ENCODE results near the gene MRGPRG.

The MRGPRG gene

DNA sequence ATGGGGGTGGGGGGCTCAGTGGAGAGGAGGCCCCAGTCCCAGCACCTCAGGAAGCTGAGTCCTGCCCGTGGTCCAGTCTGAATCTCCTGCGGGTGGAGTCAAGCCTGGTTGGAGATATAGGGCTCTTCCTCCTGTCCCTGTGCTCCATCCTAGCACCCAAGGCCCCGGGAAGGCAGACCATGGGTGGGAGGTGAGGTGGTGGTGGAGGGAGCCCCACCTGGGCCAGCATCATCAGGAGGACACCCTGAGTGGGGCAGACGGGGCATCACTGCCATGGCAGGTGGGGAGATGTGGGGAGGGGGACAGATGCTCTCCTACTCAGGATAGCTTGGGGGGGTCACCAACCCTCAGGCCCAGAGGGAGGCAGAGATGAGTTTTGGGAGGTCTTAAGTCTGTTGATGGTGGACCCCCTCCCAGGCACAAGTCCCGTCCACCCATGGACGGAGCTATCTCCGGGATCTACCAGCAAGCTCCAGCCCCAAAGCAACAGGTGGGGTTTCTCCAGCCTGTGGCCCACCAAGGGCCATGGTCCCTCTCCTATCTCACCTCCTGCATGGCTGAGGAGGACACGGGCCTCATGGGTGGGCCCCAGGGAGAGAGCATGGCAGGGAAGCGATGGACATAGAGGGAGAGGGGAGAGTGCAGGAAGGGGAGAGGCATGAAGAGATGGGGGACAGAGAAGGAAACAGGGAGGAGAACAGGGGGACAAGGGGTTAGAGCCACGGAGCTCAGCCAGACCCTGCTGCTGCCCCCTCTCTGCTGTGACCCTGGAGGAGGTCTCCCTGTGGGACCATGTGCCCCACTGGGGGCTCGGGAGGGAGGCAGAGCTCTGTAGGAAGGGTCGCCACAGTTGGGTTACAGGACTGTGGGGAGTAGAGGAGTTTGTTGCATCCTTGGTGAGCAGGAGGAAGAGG, 12.3 kb upstream of the MRGPRG start:
- no peak for DNase-seq
- in situ Hi-C loops (cut with HindIII; ENCODE audit: low pct_ligation_motif_present, low sequenced_read_pairs), result no loop called here
- TF ChIP-seq, protein P1, sequence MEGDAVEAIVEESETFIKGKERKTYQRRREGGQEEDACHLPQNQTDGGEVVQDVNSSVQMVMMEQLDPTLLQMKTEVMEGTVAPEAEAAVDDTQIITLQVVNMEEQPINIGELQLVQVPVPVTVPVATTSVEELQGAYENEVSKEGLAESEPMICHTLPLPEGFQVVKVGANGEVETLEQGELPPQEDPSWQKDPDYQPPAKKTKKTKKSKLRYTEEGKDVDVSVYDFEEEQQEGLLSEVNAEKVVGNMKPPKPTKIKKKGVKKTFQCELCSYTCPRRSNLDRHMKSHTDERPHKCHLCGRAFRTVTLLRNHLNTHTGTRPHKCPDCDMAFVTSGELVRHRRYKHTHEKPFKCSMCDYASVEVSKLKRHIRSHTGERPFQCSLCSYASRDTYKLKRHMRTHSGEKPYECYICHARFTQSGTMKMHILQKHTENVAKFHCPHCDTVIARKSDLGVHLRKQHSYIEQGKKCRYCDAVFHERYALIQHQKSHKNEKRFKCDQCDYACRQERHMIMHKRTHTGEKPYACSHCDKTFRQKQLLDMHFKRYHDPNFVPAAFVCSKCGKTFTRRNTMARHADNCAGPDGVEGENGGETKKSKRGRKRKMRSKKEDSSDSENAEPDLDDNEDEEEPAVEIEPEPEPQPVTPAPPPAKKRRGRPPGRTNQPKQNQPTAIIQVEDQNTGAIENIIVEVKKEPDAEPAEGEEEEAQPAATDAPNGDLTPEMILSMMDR (IDR thresholded peaks at IDR 0.05; ENCODE audit: low read depth, low read length, missing control alignments), result no peak
- Histone ChIP-seq H3K4me3 (ENCODE audit: low read depth, low read length) (no peak overlapping the region), H3K27me3 (replicated peaks) (peaks cover 23% of the 10 kb centered on the region), H3K36me3 (replicated peaks) (no peaks in the 10 kb centered on the region), H3K27ac (no peak overlapping the region)

DNA sequence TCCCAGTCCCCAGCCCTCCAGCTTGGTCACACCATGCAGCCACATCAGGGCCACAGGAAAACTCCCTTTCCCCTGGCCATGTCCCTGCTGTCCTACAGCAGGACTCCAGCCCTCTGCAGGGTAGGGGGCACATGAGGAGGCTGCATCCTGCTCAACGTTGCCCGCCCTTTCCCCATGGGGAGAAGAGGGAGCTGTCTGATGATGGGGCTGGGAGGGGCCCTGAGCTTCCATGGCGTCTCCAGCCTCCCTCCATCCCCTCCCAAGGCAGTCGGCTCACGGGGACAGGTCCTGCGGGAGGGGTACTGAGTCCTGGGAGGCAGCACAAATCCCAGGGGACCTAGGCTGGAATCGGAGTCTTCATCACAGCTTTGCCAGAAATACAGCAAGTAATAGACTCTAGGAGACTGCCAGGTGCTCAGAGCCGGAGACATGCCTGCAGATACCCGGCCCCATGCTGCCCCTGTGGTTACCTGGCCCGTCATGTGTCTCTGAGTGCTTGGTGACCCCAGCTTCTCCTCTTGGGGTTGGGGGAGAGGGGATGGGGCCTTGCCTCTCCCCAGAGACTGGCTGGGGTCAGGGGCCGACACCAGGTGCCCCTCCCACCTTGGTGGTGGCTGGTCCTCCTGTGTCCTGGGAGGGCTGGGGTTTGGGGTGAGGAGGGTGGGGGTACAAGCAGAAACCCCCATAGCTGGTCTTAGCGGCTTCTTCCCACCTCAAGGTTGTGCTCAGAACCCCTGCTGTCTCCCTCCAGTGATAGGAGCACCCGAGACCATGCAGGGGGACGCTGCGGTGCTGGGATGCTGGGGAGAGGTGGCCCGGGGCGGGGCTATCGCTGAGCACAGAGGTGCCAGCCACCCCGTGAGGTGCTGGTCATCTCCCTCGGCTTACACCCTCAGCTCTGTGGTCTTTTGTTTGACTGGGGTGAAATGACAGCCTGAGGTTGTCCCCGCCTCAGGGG, 11.3 kb upstream of the MRGPRG start:
- Histone ChIP-seq H3K27me3 (replicated peaks) (peaks cover 25% of the 10 kb centered on the region), H3K36me3 (replicated peaks) (no peaks in the 10 kb centered on the region), H3K4me3 (ENCODE audit: low read depth, low read length) (no peak overlapping the region), H3K27ac (no peak overlapping the region)
- in situ Hi-C loops (cut with HindIII; ENCODE audit: low pct_ligation_motif_present, low sequenced_read_pairs), result no loop called here
- TF ChIP-seq, protein P1 (IDR thresholded peaks at IDR 0.05; ENCODE audit: low read depth, low read length, missing control alignments), result no peak
- DNase-seq, result no peak

GRCh38 chr11:3228445-3228829, 9.8 kb upstream of the MRGPRG start:
- in situ Hi-C loops (cut with HindIII; ENCODE audit: low pct_ligation_motif_present, low sequenced_read_pairs), result no loop called here
- TF ChIP-seq, protein P1 (IDR thresholded peaks at IDR 0.05; ENCODE audit: low read depth, low read length, missing control alignments), result no peak
- DNase-seq, result no peak
- no peak overlapping the region for H3K4me3 ChIP-seq (ENCODE audit: low read depth, low read length)
- H3K27ac ChIP-seq, result no peak overlapping the region
- peaks cover 32% of the 10 kb centered on the region for H3K27me3 ChIP-seq (replicated peaks)
- no peaks in the 10 kb centered on the region for H3K36me3 ChIP-seq (replicated peaks)

GRCh38 chr11:3227568-3228444, 9.2 kb upstream of the MRGPRG start:
- no peak overlapping the region for H3K27ac ChIP-seq
- DNase-seq, result no peak
- in situ Hi-C loops (cut with HindIII; ENCODE audit: low pct_ligation_motif_present, low sequenced_read_pairs), result no loop called here
- H3K4me3 ChIP-seq (ENCODE audit: low read depth, low read length), result no peak overlapping the region
- H3K36me3 ChIP-seq (replicated peaks), result no peaks in the 10 kb centered on the region
- TF ChIP-seq, protein P1 (IDR thresholded peaks at IDR 0.05; ENCODE audit: low read depth, low read length, missing control alignments), result no peak
- H3K27me3 ChIP-seq (replicated peaks), result peaks cover 31% of the 10 kb centered on the region

DNA sequence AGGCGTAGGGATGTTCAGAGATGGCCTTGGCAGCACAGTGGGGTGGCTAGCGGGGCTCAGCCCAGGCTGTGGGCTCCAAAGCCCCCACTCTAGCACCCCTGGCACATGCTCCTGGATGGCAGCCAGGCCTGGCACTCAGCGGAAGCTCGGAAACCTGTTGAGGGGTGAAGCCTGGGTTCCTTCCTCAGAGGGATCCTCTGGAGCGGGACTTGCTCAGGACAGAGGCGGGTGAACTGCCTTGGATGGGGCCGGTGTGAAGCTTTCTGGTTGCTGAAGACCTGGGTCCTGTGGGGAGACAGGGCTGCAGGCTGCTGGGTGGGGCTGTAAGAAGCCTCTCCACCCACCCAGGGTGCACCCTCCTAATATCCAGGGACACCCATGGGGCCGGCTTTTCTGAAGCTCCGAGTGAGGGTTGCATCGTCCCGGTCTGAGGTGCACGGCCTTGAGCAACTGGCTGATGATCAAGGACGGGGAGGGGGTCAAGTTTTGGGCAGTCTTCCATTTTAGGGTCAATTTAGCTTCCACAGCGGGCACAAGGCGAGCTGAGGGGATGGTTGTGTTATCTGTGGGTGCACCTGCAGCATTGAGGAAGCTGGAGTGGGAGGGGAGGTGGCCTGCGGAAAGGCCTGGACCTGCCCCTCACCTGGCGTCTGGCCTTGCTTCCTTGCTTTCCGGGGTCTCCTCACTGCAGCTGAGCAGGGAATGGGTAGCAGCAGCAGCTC, 8.4 kb upstream of the MRGPRG start:
- in situ Hi-C loops (cut with HindIII; ENCODE audit: low pct_ligation_motif_present, low sequenced_read_pairs), result no loop called here
- TF ChIP-seq, protein P1 (IDR thresholded peaks at IDR 0.05; ENCODE audit: low read depth, low read length, missing control alignments), result no peak
- H3K4me3 ChIP-seq (ENCODE audit: low read depth, low read length), result no peak overlapping the region
- DNase-seq, result no peak
- peaks cover 25% of the 10 kb centered on the region for H3K27me3 ChIP-seq (replicated peaks)
- no peak overlapping the region for H3K27ac ChIP-seq
- H3K36me3 ChIP-seq (replicated peaks), result no peaks in the 10 kb centered on the region

Data from brain microvascular endothelial cell (primary cell).